Heart left ventricle (tissue), 13 donors: ENCODE measurements around the gene SCAF4.

Experiments used
- POLR2A ChIP-seq, 2 donors: fragments of 450-650 bp; IDR thresholded peaks; one replicate each; pipeline ENCODE4 v1.6.1; 2017; ENCODE audit warnings: antibody characterized with exemption in 2 of 2, mild to moderate bottlenecking in 2 of 2, moderate library complexity in 2 of 2
- TF ChIP-seq, protein P1 (sequence below), 12 donors: fragments of 200-600 bp; sonication (generic) in 4 of 12; IDR thresholded peaks; one replicate each; pipeline versions ENCODE4 v1.5.0 to v1.8.0; 2018 to 2022; ENCODE audit warnings: antibody characterized with exemption in 12 of 12, mild to moderate bottlenecking in 5 of 12
- donor health status: ischemic (EF 13 %, LVEDD 7.1; RV severe dilation, severe dysfunction).
- donor health status: DM: no; HTN: yes; CAD: no.
- donor health status: DM: no; HTN: no; CAD: no.
- donor health status: ischemic (EF 25% LVEDD 6.9; RV normal size, moderate dysfunction).
- donor health status: ischemic (EF 25% LVEDD 5.7; RV mildly dilated, moderate dysfunction).
- donor health status: ischemic (EF 35%, LVEDD 5.7; RV mildly dilated, moderate dysfunction).
- donor health status: nonischemic (EF 11% LVEDD 7.7; RV severe dilation, severe dysfunction).
- donor health status: DM: yes; HTN: yes; CAD: no.
- donor health status: PGD.
- donor health status: ischemic (EF 29% LVEDD 5.4; RV normal size, mild dysfunction).
- donor health status: nonischemic (EF 23%, LVEDD 6.1; RV moderate dilation, normal function).

DNA sequence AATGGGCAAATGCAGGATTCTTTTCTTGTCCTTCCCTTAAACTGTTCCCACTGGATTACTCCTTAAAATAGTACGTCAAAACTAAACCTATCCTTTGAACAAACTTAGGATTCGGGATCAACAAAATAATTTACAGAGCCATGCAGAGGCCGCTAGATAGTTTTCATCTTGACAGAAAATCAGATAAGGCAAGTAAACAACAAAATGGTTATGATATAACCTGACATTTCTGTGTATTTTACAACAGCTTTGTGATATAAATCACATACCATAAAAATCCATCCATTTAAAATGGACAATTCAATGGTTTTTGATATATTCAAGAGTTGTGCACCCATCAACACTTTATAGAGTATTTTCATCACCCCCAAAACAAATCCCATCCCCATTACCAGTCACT, 11.2 kb downstream of the SCAF4 start:
- TF ChIP-seq, protein P1, sequence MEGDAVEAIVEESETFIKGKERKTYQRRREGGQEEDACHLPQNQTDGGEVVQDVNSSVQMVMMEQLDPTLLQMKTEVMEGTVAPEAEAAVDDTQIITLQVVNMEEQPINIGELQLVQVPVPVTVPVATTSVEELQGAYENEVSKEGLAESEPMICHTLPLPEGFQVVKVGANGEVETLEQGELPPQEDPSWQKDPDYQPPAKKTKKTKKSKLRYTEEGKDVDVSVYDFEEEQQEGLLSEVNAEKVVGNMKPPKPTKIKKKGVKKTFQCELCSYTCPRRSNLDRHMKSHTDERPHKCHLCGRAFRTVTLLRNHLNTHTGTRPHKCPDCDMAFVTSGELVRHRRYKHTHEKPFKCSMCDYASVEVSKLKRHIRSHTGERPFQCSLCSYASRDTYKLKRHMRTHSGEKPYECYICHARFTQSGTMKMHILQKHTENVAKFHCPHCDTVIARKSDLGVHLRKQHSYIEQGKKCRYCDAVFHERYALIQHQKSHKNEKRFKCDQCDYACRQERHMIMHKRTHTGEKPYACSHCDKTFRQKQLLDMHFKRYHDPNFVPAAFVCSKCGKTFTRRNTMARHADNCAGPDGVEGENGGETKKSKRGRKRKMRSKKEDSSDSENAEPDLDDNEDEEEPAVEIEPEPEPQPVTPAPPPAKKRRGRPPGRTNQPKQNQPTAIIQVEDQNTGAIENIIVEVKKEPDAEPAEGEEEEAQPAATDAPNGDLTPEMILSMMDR (IDR thresholded peaks at IDR 0.05) = no peak
- TF ChIP-seq POLR2A (IDR thresholded peaks at IDR 0.05) = no peak
